OCI-LY3 (cell line): ENCODE measurements around the gene MR1.
A peak's percentile ranks its signal among the peaks of the same experiment; 100 is the strongest.

Experiments
- H2AFZ ChIP-seq: fragments of 200-600, 300-600 bp; shearing (Covaris generic); 2 replicates; pipeline ENCODE4 v1.6.0; 2014; ENCODE audit warnings: antibody characterized with exemption, low read depth, low read length
- H3K27ac ChIP-seq: fragments of 200-600, 300-600 bp; sonication (generic); 2 replicates; pipeline ENCODE4 v1.5.1; 2014; ENCODE audit warnings: mild to moderate bottlenecking, low read length, moderate library complexity, mixed read lengths
- H3K27me3 ChIP-seq: fragments of 200-600, 300-600 bp; sonication (generic); 2 replicates; pipeline ENCODE4 v1.6.1; 2014; ENCODE audit warnings: low read depth, low read length, mixed read lengths
- H3K36me3 ChIP-seq: fragments of 200-600, 300-600 bp; sonication (generic); replicated peaks from 2 replicates; pipeline ENCODE3; 2014; ENCODE audit warnings: low read depth, low read length, mixed read lengths
- H3K4me1 ChIP-seq: fragments of 300-600, 200-600 bp; sonication (generic); 2 replicates; pipeline ENCODE4 v1.6.1; 2014; ENCODE audit warnings: low read length, mixed read lengths
- H3K4me2 ChIP-seq: fragments of 200-600, 300-600 bp; sonication (generic); 2 replicates; pipeline ENCODE4 v1.6.1; 2014; ENCODE audit warnings: low read length, mixed read lengths
- H3K4me3 ChIP-seq: fragments of 300-600, 200-600 bp; sonication (generic); 2 replicates; pipeline ENCODE4 v1.5.1; 2014; ENCODE audit warnings: antibody characterized with exemption, mild to moderate bottlenecking, low read length, moderate library complexity
- H3K79me2 ChIP-seq: fragments of 300-600, 200-600 bp; shearing (Covaris generic); 2 replicates; pipeline ENCODE4 v1.6.1; 2014; ENCODE audit warnings: mild to moderate bottlenecking, low read length, mixed read lengths
- H3K9ac ChIP-seq: fragments of 300-600, 200-600 bp; shearing (Covaris generic); 2 replicates; pipeline ENCODE4 v1.6.0; 2014; ENCODE audit warnings: mild to moderate bottlenecking, low read length, moderate library complexity
- H3K9me3 ChIP-seq: fragments of 200-600, 300-600 bp; shearing (Covaris generic); 2 replicates; pipeline ENCODE4 v1.6.1; 2014; ENCODE audit warnings: low read length, mixed read lengths; ENCODE audit not compliant: insufficient read depth
- H4K20me1 ChIP-seq: fragments of 200-600, 300-600 bp; sonication (generic); 2 replicates; pipeline ENCODE4 v1.6.1; 2016; ENCODE audit warnings: low read length, mixed read lengths; ENCODE audit not compliant: insufficient read depth
- CTCF ChIP-seq: fragments of 200-600, 300-600 bp; sonication (generic); IDR thresholded peaks from 2 replicates; pipeline ENCODE4 v1.5.1; 2014; ENCODE audit warnings: antibody characterized with exemption, low read length, low read depth
- EZH2phosphoT487 ChIP-seq: fragments of 200-600 bp; shearing (Covaris generic); IDR thresholded peaks from 2 replicates; pipeline ENCODE4 v1.6.1; 2018; ENCODE audit warnings: antibody characterized with exemption, mixed run types, low read depth

The MR1 gene

GRCh38 chr1:181097242-181097641 is 63.5 kb downstream of the MR1 start:
- Histone ChIP-seq H3K27ac (peak overlapping the region; percentile 15; the same call in 1 of the 2 replicates), H3K4me1 (peaks cover 95% of the 10 kb centered on the region), H4K20me1 (peaks cover 57% of the 10 kb centered on the region), H3K27me3 (no peaks in the 10 kb centered on the region), H3K4me3 (no peak overlapping the region), H3K79me2 (peaks cover 54% of the 10 kb centered on the region), H3K9me3 (no peaks in the 10 kb centered on the region), H3K9ac (no peak overlapping the region), H3K36me3 (peaks cover 44% of the 10 kb centered on the region), H2AFZ (no peak overlapping the region), H3K4me2 (no peak overlapping the region)
- TF ChIP-seq CTCF, result no peak
- TF ChIP-seq EZH2phosphoT487, result no peak

- Histone ChIP-seq H3K9me3 (no peaks in the 10 kb centered on the region), H3K4me2 (peak overlapping the region; percentile 85), H3K4me1 (peaks cover 96% of the 10 kb centered on the region), H3K36me3 (peaks cover 26% of the 10 kb centered on the region), H3K27ac (peak overlapping the region; percentile 89), H3K4me3 (peak overlapping the region; percentile 62), H3K79me2 (peaks cover 34% of the 10 kb centered on the region), H3K9ac (peak overlapping the region; percentile 62), H3K27me3 (0 out of 2 replicates have a peak, but pooled peaks cover 5% of the 10 kb centered on the region), H2AFZ (no peak overlapping the region), H4K20me1 (peaks cover 36% of the 10 kb centered on the region)
- TF ChIP-seq CTCF, result no peak
Observed at GRCh38 chr1:181099152-181100014, 65.6 kb downstream of the MR1 start.

GRCh38 chr1:181100015-181100905 is 66.5 kb downstream of the MR1 start:
- H3K4me1 ChIP-seq, result peaks cover 89% of the 10 kb centered on the region
- peak overlapping the region; percentile 85 for H3K4me2 ChIP-seq
- peaks cover 17% of the 10 kb centered on the region for H3K36me3 ChIP-seq
- H3K27me3 ChIP-seq, result 0 out of 2 replicates have a peak, but pooled peaks cover 5% of the 10 kb centered on the region
- peaks cover 28% of the 10 kb centered on the region for H3K79me2 ChIP-seq
- H3K27ac ChIP-seq, result peak overlapping the region; percentile 89
- no peak overlapping the region for H2AFZ ChIP-seq
- H4K20me1 ChIP-seq, result peaks cover 27% of the 10 kb centered on the region
- TF ChIP-seq CTCF (no peak), EZH2phosphoT487 (no peak)
- H3K4me3 ChIP-seq, result peak overlapping the region; percentile 62
- no peaks in the 10 kb centered on the region for H3K9me3 ChIP-seq
- H3K9ac ChIP-seq, result peak overlapping the region; percentile 62

GRCh38 chr1:181100934-181101333 is 67.2 kb downstream of the MR1 start:
- peaks cover 10% of the 10 kb centered on the region for H3K27me3 ChIP-seq
- peaks cover 14% of the 10 kb centered on the region for H3K36me3 ChIP-seq
- H3K4me1 ChIP-seq, result peaks cover 87% of the 10 kb centered on the region
- H3K4me3 ChIP-seq, result peak overlapping the region; percentile 62
- no peak overlapping the region for H2AFZ ChIP-seq
- H3K4me2 ChIP-seq, result peak overlapping the region; percentile 85
- peak overlapping the region; percentile 89 for H3K27ac ChIP-seq
- H3K9me3 ChIP-seq, result no peaks in the 10 kb centered on the region
- no peak for TF ChIP-seq EZH2phosphoT487
- H3K79me2 ChIP-seq, result peaks cover 23% of the 10 kb centered on the region
- peak overlapping the region; percentile 62; the same call in 1 of the 2 replicates for H3K9ac ChIP-seq
- H4K20me1 ChIP-seq, result peaks cover 20% of the 10 kb centered on the region
